Hepatocyte (in vitro differentiated cells): ENCODE measurements around the gene CCL2. TPM values are rescaled to one million over a fixed set of nuclear protein-coding genes. Genes with fewer than 3 reads are reported as not detected.

Source experiments
- DNase-seq: peaks from one replicate; pipeline ENCODE4 v3.0.0-alpha.2; 2016; ENCODE audit warnings: low spot score
- H2AFZ ChIP-seq: fragments of 200-600 bp; sonication (generic); 2 replicates; pipeline ENCODE4 v1.6.0; 2016; ENCODE audit warnings: antibody characterized with exemption, mild to moderate bottlenecking
- H3K27ac ChIP-seq: fragments of 200-600 bp; sonication (generic); 2 replicates; pipeline ENCODE4 v1.5.1; 2016; ENCODE audit warnings: mild to moderate bottlenecking
- H3K27me3 ChIP-seq: fragments of 200-600 bp; sonication (generic); 2 replicates; pipeline ENCODE4 v1.6.1; 2016
- H3K36me3 ChIP-seq: fragments of 200-600 bp; sonication (generic); replicated peaks from 2 replicates; pipeline ENCODE4 v1.5.1; 2016; ENCODE audit warnings: low read depth; ENCODE audit not compliant: insufficient read depth
- H3K4me1 ChIP-seq: fragments of 200-600 bp; sonication (generic); 2 replicates; pipeline ENCODE4 v1.5.1; 2016; ENCODE audit warnings: mild to moderate bottlenecking, moderate library complexity; ENCODE audit not compliant: insufficient read depth
- H3K4me2 ChIP-seq: fragments of 200-600 bp; sonication (generic); 2 replicates; pipeline ENCODE4 v1.6.0; 2016
- H3K4me3 ChIP-seq: fragments of 200-600 bp; sonication (generic); 2 replicates; pipeline ENCODE4 v1.5.1; 2016; ENCODE audit warnings: mild to moderate bottlenecking
- H3K79me2 ChIP-seq: fragments of 200-600 bp; sonication (generic); 2 replicates; pipeline ENCODE4 v1.6.0; 2017; ENCODE audit warnings: mild to moderate bottlenecking
- H3K9me2 ChIP-seq: fragments of 200-600 bp; sonication (generic); replicated peaks from 2 replicates; pipeline ENCODE4 v1.6.0; 2017; ENCODE audit warnings: mild to moderate bottlenecking; ENCODE audit not compliant: insufficient read depth
- H3K9me3 ChIP-seq: fragments of 200-600 bp; sonication (generic); 2 replicates; pipeline ENCODE4 v1.5.1; 2016; ENCODE audit warnings: low read depth, mild to moderate bottlenecking
- H4K20me1 ChIP-seq: fragments of 200-600 bp; sonication (generic); 2 replicates; pipeline ENCODE4 v1.6.0; 2016; ENCODE audit warnings: mild to moderate bottlenecking; ENCODE audit not compliant: insufficient read depth, poor library complexity, severe bottlenecking
- EZH2 ChIP-seq: fragments of 200-600 bp; sonication (generic); IDR thresholded peaks from 2 replicates; pipeline ENCODE4 v1.6.1; 2016; ENCODE audit warnings: antibody characterized with exemption, mild to moderate bottlenecking, borderline replicate concordance
- EZH2phosphoT487 ChIP-seq: fragments of 200-600 bp; sonication (generic); IDR thresholded peaks from one replicate; pipeline ENCODE4 v1.6.1; 2018; ENCODE audit warnings: antibody characterized with exemption, mild to moderate bottlenecking, low read depth, moderate library complexity; ENCODE audit not compliant: unreplicated experiment, severe bottlenecking
- WGBS: methylation state at CpG from one replicate; pipeline ENCODE4 v1.1.6; 2016; ENCODE audit warnings: low lambda C conversion rate; ENCODE audit errors: missing lambda C conversion rate; 5-methylcytosine and 5-hydroxymethylcytosine counted together
- polyA plus RNA-seq: library from polyadenylated mRNA; unstranded; fragments of >200 nt; fragmentation: Nextera tagmentation; extraction: Ambion mirVana; gene quantifications from 2 replicates; pipeline ENCODE4 v1.2.1, GENCODE V29; 2016
- total RNA-seq: library from RNA; depleted of rRNA; stranded (reverse); fragments of >200 nt; gene quantifications from 2 replicates; pipeline ENCODE4 v1.2.3, GENCODE V29; 2014
- TF ChIP-seq, protein P1 (sequence below): fragments of 200-600 bp; sonication (generic); IDR thresholded peaks from 2 replicates; pipeline ENCODE4 v1.5.1; 2016; ENCODE audit warnings: antibody characterized with exemption, mild to moderate bottlenecking; ENCODE audit not compliant: poor library complexity

CCL2 gene
- total and polyA plus RNA-seq, 2 experiments from 2014 or later, result 27.4 to 54.0 TPM

DNA sequence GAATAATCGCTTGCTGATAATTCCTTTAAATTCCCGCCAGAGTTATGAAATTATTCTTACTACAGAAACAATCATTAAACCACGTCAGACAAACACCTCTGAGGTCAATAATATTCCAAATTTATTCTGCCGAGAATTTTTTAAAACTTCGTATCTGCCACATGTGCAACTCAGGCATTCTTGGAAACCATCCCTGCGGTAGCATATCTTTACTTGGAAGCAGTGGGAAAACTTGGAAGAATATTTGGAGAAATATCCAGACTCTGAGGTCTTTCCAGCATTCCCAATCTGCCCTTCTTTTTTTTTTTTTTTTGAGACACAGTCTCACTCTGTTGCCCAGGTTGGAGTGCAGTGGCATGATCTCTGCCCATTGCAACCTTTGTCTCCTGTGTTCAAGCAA, 28.5 kb downstream of the CCL2 start:
- Histone ChIP-seq H3K27me3 (no peaks in the 10 kb centered on the region), H4K20me1 (no peaks in the 10 kb centered on the region), H3K9me3 (no peaks in the 10 kb centered on the region), H3K4me2 (no peak overlapping the region), H2AFZ (no peak overlapping the region), H3K79me2 (no peaks in the 10 kb centered on the region), H3K4me1 (no peaks in the 10 kb centered on the region), H3K4me3 (no peak overlapping the region), H3K36me3 (no peaks in the 10 kb centered on the region), H3K27ac (no peak overlapping the region), H3K9me2 (no peaks in the 10 kb centered on the region)
- WGBS, result 84% methylated on average over 6 of the region's 6 CpGs
- TF ChIP-seq EZH2phosphoT487 (no peak), EZH2 (no peak)
- TF ChIP-seq, protein P1, sequence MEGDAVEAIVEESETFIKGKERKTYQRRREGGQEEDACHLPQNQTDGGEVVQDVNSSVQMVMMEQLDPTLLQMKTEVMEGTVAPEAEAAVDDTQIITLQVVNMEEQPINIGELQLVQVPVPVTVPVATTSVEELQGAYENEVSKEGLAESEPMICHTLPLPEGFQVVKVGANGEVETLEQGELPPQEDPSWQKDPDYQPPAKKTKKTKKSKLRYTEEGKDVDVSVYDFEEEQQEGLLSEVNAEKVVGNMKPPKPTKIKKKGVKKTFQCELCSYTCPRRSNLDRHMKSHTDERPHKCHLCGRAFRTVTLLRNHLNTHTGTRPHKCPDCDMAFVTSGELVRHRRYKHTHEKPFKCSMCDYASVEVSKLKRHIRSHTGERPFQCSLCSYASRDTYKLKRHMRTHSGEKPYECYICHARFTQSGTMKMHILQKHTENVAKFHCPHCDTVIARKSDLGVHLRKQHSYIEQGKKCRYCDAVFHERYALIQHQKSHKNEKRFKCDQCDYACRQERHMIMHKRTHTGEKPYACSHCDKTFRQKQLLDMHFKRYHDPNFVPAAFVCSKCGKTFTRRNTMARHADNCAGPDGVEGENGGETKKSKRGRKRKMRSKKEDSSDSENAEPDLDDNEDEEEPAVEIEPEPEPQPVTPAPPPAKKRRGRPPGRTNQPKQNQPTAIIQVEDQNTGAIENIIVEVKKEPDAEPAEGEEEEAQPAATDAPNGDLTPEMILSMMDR, result no peak
- no peak for DNase-seq

DNA sequence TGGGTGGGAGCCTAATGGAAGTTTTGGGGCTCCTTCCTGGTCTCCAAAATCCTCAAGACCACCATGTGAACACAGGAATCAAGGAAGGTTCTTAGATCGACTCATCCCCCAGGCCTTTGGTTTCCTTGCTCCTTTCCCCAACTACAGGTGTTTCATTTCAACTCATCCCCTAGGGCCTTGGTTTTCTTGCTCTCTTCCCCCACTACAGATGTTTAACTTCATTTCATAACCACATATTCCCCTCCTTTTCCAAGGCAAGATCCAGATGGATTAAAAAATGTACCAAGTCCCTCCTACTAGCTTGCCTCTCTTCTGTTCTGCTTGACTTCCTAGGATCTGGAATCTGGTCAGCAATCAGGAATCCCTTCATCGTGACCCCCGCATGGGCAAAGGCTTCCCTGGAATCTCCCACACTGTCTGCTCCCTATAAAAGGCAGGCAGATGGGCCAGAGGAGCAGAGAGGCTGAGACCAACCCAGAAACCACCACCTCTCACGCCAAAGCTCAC, 30.3 kb downstream of the CCL2 start, which contains the start of gene CCL11:
Gene CCL11, plus strand, starts transcription at position 457 of the 507 bp plus-strand sequence. CDS start 67 bp downstream, outside the sequence.
- Histone ChIP-seq H3K4me1 (no peaks in the 10 kb centered on the region), H4K20me1 (no peaks in the 10 kb centered on the region), H3K4me2 (no peak within 1 kb of the TSS), H3K9me2 (no peaks in the 10 kb centered on the region), H3K27me3 (no peaks in the 10 kb centered on the region), H2AFZ (no peak within 1 kb of the TSS), H3K36me3 (no peaks in the 10 kb centered on the region), H3K9me3 (no peaks in the 10 kb centered on the region), H3K79me2 (no peaks in the 10 kb centered on the region), H3K27ac (no peak within 1 kb of the TSS), H3K4me3 (no peak within 1 kb of the TSS)
- TF ChIP-seq EZH2, result no peak
- no peak for TF ChIP-seq EZH2phosphoT487
- TF ChIP-seq, protein P1, result no peak
- DNase-seq, result no peak
- 82% methylated on average over 4 of the region's 4 CpGs for WGBS

DNA sequence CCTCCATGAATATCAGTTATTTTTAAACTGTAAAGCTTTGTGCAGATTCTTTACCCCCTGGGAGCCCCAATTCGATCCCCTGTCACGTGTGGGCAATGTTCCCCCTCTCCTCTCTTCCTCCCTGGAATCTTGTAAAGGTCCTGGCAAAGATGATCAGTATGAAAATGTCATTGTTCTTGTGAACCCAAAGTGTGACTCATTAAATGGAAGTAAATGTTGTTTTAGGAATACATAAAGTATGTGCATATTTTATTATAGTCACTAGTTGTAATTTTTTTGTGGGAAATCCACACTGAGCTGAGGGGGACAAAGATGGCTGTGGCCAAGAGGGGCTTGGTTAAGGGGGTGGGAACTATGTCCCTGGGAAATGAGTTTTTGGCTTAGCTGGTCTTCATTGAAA, 32.8 kb downstream of the CCL2 start:
- no peaks in the 10 kb centered on the region for H3K36me3 ChIP-seq
- no peaks in the 10 kb centered on the region for H3K9me3 ChIP-seq
- no peak overlapping the region for H3K4me2 ChIP-seq
- WGBS, result 77% methylated on average over 2 of the region's 2 CpGs
- no peak overlapping the region for H2AFZ ChIP-seq
- H3K9me2 ChIP-seq, result no peaks in the 10 kb centered on the region
- H3K4me1 ChIP-seq, result no peaks in the 10 kb centered on the region
- H3K27me3 ChIP-seq, result no peaks in the 10 kb centered on the region
- TF ChIP-seq EZH2phosphoT487 (no peak), EZH2 (no peak)
- TF ChIP-seq, protein P1, result no peak
- no peaks in the 10 kb centered on the region for H3K79me2 ChIP-seq
- no peak overlapping the region for H3K4me3 ChIP-seq
- H3K27ac ChIP-seq, result no peak overlapping the region
- no peaks in the 10 kb centered on the region for H4K20me1 ChIP-seq
- no peak for DNase-seq
